ENCODE results near the gene ZNF723.
"Not testable (repeated sequence)": the region's sequence is repeated elsewhere in the genome, so short reads cannot be mapped to it uniquely, and the experiment has no call there.

Gene ZNF723

GRCh38 chr19:22807061-22807835, 24.8 kb upstream of the ZNF723 start:
- H3K4me1 ChIP-seq, result no peaks in the 10 kb centered on the region
- H3K9me3 ChIP-seq (ENCODE audit: control insufficient read depth, low read length), result no peaks in the 10 kb centered on the region
- peak overlapping the region; percentile 44 for H3K4me3 ChIP-seq (ENCODE audit: low read depth, low read length)
- H2AFZ ChIP-seq, result no peak overlapping the region
- no peaks in the 10 kb centered on the region for H3K36me3 ChIP-seq (ENCODE audit: control insufficient read depth, insufficient read depth, low read length)
- H3K27ac ChIP-seq, result no peak overlapping the region
- TF ChIP-seq CTCF (IDR thresholded peaks at IDR 0.05), result no peak
- H3K9ac ChIP-seq, result no peak overlapping the region
- H3K4me2 ChIP-seq (ENCODE audit: low read length), result peak overlapping the region; percentile 80
- no peaks in the 10 kb centered on the region for H3K79me2 ChIP-seq
- H3K27me3 ChIP-seq (ENCODE audit: control insufficient read depth, insufficient read depth, low read length), result no peaks in the 10 kb centered on the region

GRCh38 chr19:22814124-22814523, 18.0 kb upstream of the ZNF723 start:
- no peaks in the 10 kb centered on the region for H3K4me1 ChIP-seq
- no peak overlapping the region for H3K27ac ChIP-seq
- no peak overlapping the region for H3K4me2 ChIP-seq (ENCODE audit: low read length)
- no peak overlapping the region for H2AFZ ChIP-seq
- H3K4me3 ChIP-seq (ENCODE audit: low read depth, low read length), result no peak overlapping the region
- H3K27me3 ChIP-seq (ENCODE audit: control insufficient read depth, insufficient read depth, low read length), result no peaks in the 10 kb centered on the region
- H3K9ac ChIP-seq, result no peak overlapping the region
- no peaks in the 10 kb centered on the region for H3K9me3 ChIP-seq (ENCODE audit: control insufficient read depth, low read length)
- no peaks in the 10 kb centered on the region for H3K36me3 ChIP-seq (ENCODE audit: control insufficient read depth, insufficient read depth, low read length)
- H3K79me2 ChIP-seq, result no peaks in the 10 kb centered on the region
- TF ChIP-seq CTCF (IDR thresholded peaks at IDR 0.05), result no peak

- H3K4me2 ChIP-seq (ENCODE audit: low read length), result no peak overlapping the region
- H3K27me3 ChIP-seq (ENCODE audit: control insufficient read depth, insufficient read depth, low read length), result no peaks in the 10 kb centered on the region
- H2AFZ ChIP-seq, result no peak overlapping the region
- TF ChIP-seq CTCF (IDR thresholded peaks at IDR 0.05), result no peak
- no peak overlapping the region for H3K27ac ChIP-seq
- no peaks in the 10 kb centered on the region for H3K4me1 ChIP-seq
- no peaks in the 10 kb centered on the region for H3K9me3 ChIP-seq (ENCODE audit: control insufficient read depth, low read length)
- no peak overlapping the region for H3K4me3 ChIP-seq (ENCODE audit: low read depth, low read length)
- H3K79me2 ChIP-seq, result no peaks in the 10 kb centered on the region
- no peaks in the 10 kb centered on the region for H3K36me3 ChIP-seq (ENCODE audit: control insufficient read depth, insufficient read depth, low read length)
- H3K9ac ChIP-seq, result no peak overlapping the region
Observed at GRCh38 chr19:22831211-22831610, 880 bp upstream of the ZNF723 start.

DNA sequence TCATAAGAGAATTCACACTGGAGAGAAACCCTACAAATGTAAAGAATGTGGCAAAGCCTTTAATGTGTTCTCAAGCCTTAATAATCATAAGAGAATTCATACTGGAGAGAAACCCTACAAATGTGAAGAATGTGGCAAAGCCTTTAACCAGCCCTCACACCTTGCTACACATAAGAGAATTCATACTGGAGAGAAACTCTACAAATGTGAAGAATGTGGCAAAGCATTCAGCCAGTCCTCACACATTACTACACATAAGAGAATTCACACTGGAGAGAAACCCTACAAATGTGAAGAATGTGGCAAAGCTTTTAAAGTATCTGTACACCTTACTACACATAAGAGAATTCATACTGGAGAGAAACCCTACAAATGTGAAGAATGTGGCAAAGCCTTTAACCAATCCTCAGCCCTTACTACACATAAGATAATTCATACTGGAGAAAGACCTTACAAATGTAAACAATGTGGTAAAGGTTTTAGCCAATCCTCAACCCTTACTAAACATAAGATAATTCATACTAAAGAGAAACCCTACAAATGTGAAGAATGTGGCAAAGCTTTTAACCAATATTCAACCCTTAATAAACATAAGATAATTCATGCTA, 25.7 kb downstream of the ZNF723 start:
- not testable (repeated sequence) for H3K4me2 ChIP-seq (ENCODE audit: low read length); H3K79me2 ChIP-seq; H3K4me3 ChIP-seq (ENCODE audit: low read depth, low read length); H3K9ac ChIP-seq; H3K36me3 ChIP-seq (ENCODE audit: control insufficient read depth, insufficient read depth, low read length); H2AFZ ChIP-seq; H3K27ac ChIP-seq; H3K27me3 ChIP-seq (ENCODE audit: control insufficient read depth, insufficient read depth, low read length); H3K4me1 ChIP-seq; H3K9me3 ChIP-seq (ENCODE audit: control insufficient read depth, low read length)

GRCh38 chr19:22882797-22883196, 50.7 kb downstream of the ZNF723 start:
- H3K9me3 ChIP-seq (ENCODE audit: control insufficient read depth, low read length), result no peaks in the 10 kb centered on the region
- H3K27ac ChIP-seq, result no peak overlapping the region
- no peak for TF ChIP-seq CTCF (IDR thresholded peaks at IDR 0.05)

More at GRCh38 chr19:22882797-22883196, 50.7 kb downstream of the ZNF723 start:
- Histone ChIP-seq H3K9ac (no peak overlapping the region), H3K36me3 (ENCODE audit: control insufficient read depth, insufficient read depth, low read length) (no peaks in the 10 kb centered on the region), H3K27me3 (ENCODE audit: control insufficient read depth, insufficient read depth, low read length) (no peaks in the 10 kb centered on the region), H3K79me2 (no peaks in the 10 kb centered on the region), H3K4me3 (ENCODE audit: low read depth, low read length) (no peak overlapping the region), H2AFZ (no peak overlapping the region), H3K4me1 (no peaks in the 10 kb centered on the region), H3K4me2 (ENCODE audit: low read length) (no peak overlapping the region)

All from parathyroid adenoma (tissue), 2 donors.